NCI-H1930 (cell line): ENCODE data around the gene PCDHGA3.
"Not testable (repeated sequence)": the region's sequence is repeated elsewhere in the genome, so short reads cannot be mapped to it uniquely, and the experiment has no call there.

Experiments used
- DNase-seq, 2 experiments: peaks; one replicate each; lab custom pipeline; 2025; lab: John Stamatoyannopoulos, UW

Gene PCDHGA3

GRCh38 chr5:141349917-141350619 lies 6.4 kb downstream of the PCDHGA3 start, which contains the start of gene PCDHGB1:
Gene PCDHGB1 (plus strand): TSS chr5:141350099. CDS start chr5:141350261, 162 bp downstream.
- DNase-seq, result peak; percentile 64 to 72

GRCh38 chr5:141351591-141351990 lies 8.0 kb downstream of the PCDHGA3 start:
- DNase-seq, result no peak

- no peak for DNase-seq
These were observed 11.4 kb downstream of the PCDHGA3 start, which contains the start of gene PCDHGA4 for GRCh38 chr5:141354900-141355469. Gene PCDHGA4 (plus strand): TSS chr5:141355021. CDS start chr5:141355108, 87 bp downstream.

GRCh38 chr5:141355641-141356040 lies 12.0 kb downstream of the PCDHGA3 start:
- DNase-seq, result no peak

- no peak for DNase-seq
These were observed 12.5 kb downstream of the PCDHGA3 start for GRCh38 chr5:141356133-141356532.

- no peak for DNase-seq
These were observed 13.3 kb downstream of the PCDHGA3 start for GRCh38 chr5:141356950-141357349.

- DNase-seq, result no peak
These were observed 16.3 kb downstream of the PCDHGA3 start, which contains the start of gene PCDHGB2 for GRCh38 chr5:141359790-141360426. Gene PCDHGB2 (plus strand): TSS chr5:141359994. CDS start chr5:141360136, 142 bp downstream.

GRCh38 chr5:141360685-141361084 lies 17.1 kb downstream of the PCDHGA3 start:
- DNase-seq, result no peak

GRCh38 chr5:141362719-141363118 lies 19.1 kb downstream of the PCDHGA3 start:
- no peak for DNase-seq

- no peak for DNase-seq
These were observed 20.5 kb downstream of the PCDHGA3 start, which contains the start of gene PCDHGA5 for GRCh38 chr5:141363952-141364660. Gene PCDHGA5 (plus strand): TSS chr5:141364162. CDS start chr5:141364331, 169 bp downstream.

- DNase-seq, result no peak
These were observed 22.6 kb downstream of the PCDHGA3 start for GRCh38 chr5:141366016-141366896.

- DNase-seq, result no peak
These were observed 26.6 kb downstream of the PCDHGA3 start, which contains the start of gene PCDHGB3 for GRCh38 chr5:141369994-141370848. Gene PCDHGB3 (plus strand): TSS chr5:141370242. CDS start chr5:141370395, 153 bp downstream.

GRCh38 chr5:141371572-141372475 lies 28.2 kb downstream of the PCDHGA3 start:
- DNase-seq, result no peak

- DNase-seq, result no peak
These were observed 30.2 kb downstream of the PCDHGA3 start, which contains the start of gene PCDHGA6 for GRCh38 chr5:141373673-141374317. Gene PCDHGA6 (plus strand): TSS chr5:141373891. CDS start chr5:141374084, 193 bp downstream.

- DNase-seq, result no peak
These were observed 31.0 kb downstream of the PCDHGA3 start for GRCh38 chr5:141374627-141375026.

- not testable (repeated sequence) for DNase-seq
These were observed 32.0 kb downstream of the PCDHGA3 start for GRCh38 chr5:141375444-141376155.

- DNase-seq, result no peak
These were observed 39.1 kb downstream of the PCDHGA3 start, which contains the start of gene PCDHGA7 for GRCh38 chr5:141382469-141383294. Gene PCDHGA7 (plus strand): TSS chr5:141382742. CDS start chr5:141382900, 158 bp downstream.
